NCI-H1694 treated with DMSO at 0.1 percent for 48 hours (cell line): ENCODE data around the gene PRDM12.

Source experiments
- DNase-seq: peaks from one replicate; lab custom pipeline; 2025; lab: John Stamatoyannopoulos, UW

Gene PRDM12

DNA sequence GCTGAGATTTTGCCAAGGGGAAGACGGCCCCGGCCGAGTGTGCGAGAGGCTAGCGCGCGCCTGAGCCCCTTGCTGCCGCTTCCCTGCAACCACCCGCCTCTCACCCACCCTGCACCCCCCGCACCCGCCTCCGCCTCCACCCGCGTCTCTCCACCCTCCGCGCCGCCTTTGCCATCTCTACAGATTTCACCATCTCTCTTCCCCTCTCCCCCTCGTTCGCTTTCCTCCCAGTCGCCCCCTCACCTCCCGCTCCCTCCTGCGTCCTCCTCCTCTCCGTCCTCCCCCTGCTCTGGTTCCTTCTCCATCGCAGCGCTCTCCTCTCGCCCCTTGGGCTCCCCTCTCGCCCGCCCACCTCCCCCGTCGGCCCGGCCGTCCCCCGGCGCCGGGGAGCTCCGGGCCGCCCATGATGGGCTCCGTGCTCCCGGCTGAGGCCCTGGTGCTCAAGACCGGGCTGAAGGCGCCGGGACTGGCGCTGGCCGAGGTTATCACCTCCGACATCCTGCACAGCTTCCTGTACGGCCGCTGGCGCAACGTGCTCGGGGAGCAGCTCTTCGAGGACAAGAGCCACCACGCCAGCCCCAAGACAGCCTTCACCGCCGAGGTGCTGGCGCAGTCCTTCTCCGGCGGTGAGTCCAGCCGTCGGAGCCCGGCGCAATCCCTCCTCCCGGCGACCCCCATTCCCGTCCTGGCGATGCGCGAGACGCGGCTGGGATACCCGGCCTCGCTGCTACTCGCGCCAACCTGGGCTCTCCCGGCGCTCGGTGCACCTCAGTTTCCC, at the start of gene PRDM12:
PRDM12 (plus strand) TSS at position 344 of the 778 bp plus-strand sequence; CDS start at position 404, 60 bp downstream.
- no peak for DNase-seq

DNA sequence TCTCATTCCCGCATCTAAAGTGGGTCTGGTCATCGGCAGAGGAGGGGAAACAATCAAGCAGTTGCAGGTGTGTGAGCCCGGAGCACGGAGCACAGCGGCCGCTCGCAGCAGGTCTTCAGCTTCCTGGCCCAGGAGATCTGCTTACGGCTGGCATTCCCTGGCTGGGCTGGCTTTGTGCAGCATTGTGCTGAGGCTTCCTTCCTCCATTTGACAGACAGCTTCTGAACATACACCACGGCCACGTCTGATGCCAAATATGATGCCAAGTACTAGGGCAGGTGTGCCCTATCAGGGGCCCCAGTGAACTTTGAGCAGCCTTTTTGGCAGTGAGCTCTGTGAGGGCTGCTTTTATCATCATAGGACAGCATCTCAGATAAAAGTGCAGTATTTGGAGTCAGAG, 47.9 kb upstream of the PRDM12 start:
- DNase-seq = no peak

DNA sequence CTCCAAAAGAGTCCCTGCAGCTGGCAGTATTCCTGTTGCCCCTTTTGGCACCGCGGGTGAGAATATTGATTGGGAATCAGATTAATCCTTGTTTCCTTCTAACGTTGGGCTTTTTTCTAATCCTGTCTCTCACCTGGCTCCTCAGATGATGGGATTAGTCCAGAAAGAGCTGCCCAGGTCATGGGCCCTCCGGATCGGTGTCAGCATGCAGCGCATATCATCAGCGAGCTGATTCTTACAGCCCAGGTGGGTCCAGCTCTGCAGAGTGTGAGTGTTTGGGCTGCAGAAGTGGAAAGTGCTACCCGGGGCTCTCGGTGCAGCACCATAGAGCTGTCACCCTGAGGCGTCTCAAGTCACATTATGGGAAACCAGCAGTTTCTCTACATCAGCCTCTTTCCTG, 40.9 kb upstream of the PRDM12 start:
- DNase-seq = no peak

DNA sequence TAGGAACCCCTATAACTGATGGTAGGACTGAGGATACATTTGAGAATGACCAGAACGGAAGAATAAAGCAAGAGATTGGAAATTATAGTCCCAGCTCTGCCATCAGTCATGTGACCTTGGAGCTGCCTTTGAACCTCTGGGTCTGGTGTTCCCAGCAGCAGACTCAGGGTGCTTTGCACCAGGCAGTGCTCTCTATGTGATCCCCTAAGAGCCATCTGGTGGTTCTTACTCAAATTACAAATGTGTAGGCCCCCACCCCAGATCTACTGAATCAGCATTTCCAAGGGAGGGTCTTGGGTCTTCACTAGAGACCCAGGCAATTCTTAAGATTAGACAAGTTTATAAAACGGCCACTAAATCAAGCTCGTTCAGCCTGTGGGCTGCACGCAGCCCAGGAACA, 40.2 kb upstream of the PRDM12 start:
- DNase-seq = no peak

DNA sequence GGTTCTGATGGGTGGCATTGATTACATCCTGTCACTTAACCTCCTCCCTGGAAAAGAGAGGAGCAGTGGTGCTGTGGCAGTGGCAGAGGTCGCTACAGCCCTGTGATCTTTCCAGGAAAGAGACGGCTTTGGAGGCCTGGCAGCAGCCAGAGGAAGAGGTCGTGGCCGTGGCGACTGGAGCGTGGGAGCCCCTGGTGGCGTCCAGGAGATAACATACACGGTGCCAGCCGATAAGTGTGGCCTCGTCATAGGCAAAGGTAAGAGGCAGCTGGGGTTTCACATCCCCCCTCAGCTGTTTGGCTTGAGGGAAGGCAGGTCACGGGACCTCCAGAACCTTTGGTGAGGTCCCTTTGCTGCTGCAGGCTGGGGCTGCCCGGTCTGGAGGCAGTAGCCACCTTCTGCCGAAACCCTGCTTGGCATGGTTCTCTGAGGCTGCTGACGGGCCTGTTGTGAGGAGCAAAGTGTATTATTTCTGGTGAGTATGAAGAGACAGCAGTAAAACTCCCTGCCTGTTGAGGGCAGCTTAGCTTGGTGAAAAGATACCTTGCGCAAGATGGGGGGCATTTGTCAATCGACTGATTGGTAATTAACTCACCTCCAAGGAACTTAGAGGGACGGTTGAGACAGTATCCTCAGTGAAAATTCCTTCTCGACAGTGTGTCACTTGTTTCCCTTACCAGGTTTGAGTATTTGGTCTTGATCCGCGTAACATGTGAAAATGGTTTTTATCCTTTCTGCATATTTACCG, 38.0 kb upstream of the PRDM12 start:
- DNase-seq = no peak

DNA sequence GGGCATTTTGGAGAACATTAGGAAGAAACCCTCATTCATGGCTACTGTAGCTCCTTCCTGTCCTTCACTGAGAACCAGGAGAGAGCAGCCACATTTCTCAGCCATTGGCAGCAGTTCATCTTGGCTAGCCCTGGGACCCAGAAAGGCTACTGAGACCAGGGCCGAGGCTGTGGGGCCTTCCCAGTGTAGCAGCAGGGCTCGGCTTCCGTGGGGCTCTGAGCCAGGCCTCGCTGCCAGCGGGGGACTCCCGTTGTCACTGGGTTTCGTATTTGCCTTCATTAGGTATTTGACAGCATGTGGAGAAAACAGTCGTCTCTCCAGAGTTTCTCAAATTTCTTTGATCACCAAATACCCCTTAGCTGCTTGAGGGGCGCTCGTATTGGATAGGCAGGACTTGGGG, 37.3 kb upstream of the PRDM12 start:
- DNase-seq = no peak

DNA sequence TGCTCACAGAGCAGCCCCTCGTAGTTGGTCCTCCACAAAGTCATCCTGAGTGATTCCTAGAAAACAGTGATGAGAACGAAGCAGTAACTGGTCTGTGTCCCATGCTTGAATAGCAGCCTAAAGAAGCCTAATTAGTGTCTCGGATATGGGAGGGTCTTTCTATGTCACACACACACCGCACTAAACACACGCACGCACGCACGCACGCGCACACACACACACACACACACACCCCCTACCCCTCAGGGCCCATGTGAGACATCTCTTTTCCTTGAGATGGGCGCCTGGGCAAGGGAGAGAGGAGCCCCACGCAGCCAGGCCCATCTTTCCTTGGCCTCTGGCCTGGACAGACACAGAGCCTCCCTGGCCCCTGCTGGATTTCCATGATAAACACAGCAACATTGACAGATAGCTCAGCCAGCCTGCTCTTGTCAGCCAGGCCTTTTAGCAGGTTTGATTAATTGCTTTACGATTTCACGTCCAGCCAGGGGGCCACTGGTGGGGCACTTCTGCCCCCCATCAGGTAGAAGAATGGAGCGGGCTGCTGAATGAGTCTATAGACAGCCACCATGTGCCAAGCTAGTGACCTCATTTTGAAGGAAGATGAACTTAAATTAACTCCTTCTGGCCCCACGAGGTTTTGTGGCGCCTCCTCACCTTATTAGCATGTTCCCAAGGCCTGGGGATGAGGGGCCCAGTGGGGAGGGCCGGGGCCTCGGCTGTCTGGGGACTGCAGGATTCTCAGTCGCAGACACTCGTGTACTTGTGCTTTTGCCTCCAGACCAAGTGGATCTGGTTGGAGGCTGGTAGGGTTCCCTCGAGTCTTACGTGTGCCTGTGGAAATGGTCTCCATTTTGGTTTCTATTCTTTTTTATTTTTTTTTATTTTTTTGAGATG, 36.2 kb upstream of the PRDM12 start:
- no peak for DNase-seq

DNA sequence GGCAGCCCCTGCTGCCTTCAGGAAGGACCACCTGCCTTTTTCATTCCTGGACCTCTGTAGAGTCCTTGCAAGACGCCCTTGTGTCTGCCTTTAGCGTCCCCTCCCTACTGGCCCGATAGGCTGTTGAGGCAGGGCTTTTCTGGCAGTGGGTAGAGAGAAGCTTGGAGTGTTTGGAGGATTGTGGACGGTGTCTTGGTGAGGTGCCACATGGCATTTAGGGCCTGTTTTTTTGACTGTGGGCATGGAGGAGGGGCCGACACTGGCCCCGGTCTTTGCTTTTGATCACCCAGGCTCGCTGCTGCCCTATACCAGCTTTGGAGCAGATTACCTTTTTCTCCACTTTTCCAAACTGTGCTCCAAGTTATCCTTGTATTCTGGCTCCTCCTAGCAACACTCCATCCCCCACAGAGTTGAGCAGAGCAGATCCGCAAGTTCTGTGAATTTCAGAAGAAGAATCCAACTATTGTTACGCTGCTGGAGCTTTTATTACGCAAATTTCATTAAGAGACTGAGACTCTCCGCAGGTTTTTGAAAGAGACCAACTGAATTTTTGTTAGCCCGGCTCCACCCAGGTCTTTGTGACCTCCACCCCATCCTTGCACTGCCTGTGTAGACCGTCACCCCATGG, 34.8 kb upstream of the PRDM12 start:
- DNase-seq = no peak

DNA sequence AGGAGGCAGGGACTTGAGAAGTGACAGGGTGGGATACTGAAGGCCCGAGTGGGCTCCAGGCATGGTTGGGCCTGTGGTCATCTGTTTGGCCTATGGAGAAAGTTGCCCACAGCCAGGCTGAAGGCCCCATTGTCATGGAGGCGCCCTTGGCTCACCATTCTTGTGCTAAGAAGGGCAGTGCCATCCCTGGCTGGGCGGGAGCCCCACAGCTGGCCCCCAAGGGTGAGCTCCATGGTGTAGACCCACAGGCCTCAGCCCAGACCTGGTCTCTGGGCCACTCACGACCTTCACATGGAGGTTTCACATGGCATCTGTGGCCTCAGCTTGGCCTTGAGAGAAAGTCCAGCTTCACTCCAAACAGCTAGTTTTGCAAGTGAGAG, 34.3 kb upstream of the PRDM12 start:
- no peak for DNase-seq

DNA sequence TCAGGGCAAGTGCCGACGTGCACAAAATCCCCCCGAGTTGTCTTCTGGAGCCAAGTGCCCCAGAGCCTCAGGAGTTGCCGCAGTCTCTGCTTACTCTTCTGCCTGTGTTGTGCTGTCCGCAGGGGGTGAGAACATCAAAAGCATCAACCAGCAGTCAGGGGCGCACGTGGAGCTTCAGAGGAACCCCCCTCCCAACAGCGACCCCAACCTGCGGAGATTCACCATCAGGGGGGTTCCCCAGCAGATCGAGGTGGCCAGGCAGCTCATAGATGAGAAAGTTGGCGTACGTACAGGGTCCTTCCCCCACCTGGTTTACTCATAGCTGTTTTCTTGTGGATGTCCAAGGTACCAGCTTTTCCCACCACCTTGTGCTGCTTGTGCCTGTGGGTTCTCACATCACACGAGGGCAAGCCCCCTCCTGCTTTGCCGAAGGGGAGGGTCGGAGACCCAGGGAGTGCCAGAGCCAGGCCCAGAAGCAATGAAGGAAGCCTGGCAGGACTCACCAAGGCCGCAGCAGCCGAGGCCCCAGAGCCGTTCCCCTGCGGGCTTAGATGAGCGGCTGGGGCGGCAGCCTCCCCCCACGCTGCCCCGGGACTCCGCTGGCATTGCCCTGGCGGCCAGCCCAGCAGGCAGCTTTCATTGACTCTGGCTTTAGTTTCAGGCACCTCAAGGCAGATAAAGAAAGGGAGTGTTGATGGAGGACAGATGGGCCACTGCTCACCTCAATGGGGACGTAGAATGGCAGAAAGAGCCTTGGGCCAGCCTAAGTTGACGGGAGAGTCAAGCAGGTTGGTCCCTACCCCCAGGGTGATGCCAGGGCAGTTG, 33.7 kb upstream of the PRDM12 start:
- no peak for DNase-seq

DNA sequence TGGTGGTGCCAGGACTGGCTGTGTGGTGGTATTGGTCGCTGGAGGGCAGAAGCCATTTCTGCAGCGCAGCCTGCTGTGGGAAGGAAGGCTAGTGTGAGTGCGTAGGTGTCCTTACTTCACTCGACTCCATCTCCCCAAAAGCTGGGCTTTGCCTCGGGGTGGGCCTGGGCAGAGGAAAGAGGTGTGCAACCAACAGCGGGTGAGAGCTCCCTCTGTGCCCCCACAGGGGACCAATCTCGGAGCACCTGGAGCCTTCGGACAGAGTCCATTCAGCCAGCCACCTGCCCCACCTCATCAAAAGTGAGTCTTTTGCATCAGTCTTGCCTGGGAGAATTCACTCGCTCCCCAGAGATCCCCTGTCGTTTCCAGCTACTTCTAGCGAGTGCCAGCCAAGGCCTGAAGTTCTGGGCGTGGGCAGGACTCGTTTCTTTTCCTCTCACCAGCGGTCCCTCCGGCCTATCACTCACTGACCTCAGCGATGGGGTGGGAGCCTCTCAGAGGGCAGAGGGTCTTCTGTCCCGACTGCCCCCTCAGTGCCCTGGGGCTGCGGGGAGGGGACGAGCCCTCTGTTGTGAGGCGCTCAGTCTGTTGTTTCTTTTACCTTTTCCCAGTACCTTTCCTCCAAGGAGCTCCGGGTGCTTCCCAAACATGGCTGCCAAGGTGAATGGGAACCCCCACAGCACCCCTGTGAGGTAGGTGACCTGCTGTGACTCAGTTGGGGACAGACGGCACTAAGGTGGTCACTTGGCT, 32.9 kb upstream of the PRDM12 start:
- no peak for DNase-seq

DNA sequence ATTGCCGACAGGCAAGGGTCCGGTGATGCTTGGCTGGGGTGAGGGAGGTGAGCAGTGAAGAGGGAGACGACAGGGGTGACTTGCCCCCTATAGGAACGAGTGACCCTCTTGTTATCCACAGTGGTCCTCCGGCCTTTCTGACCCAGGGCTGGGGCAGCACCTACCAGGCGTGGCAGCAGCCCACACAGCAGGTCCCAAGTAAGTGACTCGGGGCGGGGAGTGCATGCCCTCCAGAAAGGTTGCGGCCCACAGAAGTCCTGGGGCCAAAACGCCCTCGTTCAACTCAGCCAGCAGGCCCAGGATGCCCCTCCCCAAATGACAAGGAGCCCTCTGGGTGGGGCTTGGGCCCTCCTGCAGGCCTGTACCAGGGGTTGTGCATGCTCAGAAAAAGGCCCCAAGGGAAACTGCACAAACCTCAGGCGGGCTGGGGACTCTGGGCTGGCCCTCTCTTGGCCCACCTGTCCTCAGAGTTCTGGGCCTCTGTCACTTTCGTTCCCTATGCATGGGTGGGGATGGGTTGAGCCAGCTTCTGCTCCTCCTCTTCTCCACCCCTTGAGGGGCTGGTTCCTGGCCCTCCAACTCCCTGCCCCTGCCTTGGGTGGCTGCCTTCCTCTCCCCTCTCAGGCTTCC, 32.2 kb upstream of the PRDM12 start:
- DNase-seq = no peak

DNA sequence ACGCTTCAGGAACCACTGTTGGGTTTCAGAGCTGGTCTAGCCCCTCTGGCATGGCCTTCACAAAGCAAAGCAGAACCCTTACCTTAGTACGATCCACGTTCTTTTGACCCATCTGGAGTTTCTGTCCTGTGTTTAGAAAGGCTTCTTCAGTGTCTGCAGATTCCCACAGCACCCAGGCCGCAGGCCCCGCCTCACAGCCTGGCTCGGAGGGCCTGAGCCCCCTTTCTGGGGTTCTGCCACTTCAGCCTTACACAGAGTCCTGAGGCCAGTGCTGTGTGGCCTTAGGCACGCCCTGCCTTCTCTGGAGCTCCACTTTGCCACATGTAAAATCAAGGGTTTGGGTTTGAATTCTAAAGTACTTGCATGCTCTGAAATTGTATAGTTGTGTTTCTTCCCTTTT, 31.6 kb upstream of the PRDM12 start:
- DNase-seq = no peak

DNA sequence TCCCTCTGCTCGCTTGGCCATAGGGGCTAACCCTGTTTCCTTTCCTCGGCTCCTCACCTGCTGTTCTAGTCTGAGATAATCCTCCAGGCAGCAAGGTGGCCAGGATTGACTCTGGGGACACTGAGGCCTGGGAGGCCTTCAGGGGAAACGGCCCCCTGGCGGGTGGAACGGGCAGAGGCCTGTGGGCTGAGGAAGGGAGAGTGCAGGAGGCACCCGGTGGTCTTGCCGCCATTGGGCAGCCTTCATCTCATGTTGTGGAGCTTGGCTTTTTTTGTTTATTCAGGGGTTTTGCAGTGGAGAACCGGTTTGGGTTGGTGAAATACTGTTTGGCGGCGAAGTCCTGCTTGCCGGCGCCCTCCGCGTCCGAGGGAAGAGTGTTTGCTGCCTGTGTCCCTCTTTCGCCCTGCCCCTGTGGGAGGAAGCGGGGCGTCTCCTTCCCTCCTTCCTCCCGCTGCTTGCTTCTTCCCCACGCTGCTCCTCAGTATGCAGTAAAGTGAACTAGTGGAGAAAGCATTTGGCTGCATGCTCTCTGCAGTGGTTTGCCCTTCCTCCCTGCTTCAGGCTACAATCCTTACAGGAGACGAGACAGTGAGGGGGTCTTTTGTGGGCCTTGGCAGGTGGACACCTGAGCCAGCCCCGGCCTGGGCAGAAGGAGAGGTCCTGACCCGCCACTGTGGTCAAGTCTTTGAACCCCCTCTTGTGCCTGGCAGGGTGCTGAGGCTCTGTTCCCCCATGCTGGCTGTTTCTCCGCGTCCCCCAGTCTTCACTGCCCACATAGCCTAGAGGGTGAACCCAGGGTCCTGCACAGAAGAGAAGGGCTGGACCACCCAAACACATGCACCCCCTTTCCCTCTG, 30.8 kb upstream of the PRDM12 start:
- DNase-seq = no peak

DNA sequence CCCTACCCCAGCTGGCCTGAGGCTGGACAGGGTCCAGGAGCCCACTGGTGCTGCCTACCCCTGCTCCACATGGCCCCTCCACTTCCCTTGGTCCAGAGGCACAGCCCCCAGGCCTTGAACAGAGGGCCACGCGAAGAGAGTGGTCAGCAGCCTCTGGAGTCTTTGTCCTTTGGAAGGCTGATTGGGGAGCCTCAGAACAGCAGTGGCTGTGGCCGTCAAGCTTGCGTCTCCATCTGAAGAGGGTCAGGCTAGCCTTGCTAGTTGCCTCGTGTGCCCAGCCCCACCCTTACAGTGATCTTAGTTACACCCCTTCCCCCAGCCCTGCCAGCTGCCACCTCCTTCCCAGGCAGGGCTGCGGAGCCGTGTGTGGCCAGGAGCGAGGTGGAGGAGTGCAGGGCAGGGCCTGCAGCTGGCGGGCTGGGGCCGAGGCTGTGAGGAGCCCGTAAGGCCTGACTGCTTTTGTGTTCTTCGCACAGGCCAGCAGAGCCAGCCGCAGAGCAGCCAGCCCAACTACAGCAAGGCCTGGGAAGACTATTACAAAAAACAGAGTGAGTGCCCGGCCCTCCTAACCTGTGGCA, 30.1 kb upstream of the PRDM12 start:
- no peak for DNase-seq

DNA sequence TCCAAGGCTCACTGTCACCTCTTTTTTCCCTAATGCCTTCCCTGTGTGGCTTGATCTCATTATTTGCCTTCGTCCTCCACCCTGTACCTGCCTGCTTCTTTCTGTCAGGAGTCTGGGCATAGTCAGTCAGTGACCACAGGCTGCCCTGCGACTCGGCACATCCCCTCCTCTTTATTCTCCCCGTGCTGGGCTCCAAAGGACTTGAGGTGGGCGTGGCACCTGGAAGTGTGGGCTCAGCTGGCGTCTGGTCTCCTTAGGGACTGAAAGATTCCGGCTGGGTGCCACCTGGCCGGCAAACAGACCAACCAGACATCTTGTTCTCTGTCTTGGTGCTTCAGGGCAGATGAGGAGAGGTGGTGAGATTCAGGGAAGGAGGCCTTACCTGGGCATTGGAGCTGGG, 29.6 kb upstream of the PRDM12 start:
- DNase-seq = no peak

DNA sequence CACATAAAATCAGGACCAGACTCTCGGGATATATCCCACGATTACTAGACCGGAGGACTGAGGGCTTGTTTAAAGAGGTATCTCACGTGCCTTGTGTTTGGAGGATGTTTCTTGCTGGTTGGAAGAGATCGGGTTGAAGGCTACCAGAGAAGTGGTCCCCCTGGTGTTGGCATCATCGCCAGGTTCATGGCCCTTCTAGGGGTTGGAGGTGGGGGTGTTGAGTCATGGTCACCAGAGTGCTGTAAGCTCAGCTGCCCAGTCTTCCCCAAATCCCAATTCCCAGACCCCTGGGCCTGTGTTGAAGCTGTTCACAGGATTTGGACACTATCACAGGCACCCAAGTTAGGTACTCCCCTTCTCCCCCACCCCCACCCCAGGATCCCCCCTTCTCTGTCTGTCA, 29.1 kb upstream of the PRDM12 start:
- no peak for DNase-seq

DNA sequence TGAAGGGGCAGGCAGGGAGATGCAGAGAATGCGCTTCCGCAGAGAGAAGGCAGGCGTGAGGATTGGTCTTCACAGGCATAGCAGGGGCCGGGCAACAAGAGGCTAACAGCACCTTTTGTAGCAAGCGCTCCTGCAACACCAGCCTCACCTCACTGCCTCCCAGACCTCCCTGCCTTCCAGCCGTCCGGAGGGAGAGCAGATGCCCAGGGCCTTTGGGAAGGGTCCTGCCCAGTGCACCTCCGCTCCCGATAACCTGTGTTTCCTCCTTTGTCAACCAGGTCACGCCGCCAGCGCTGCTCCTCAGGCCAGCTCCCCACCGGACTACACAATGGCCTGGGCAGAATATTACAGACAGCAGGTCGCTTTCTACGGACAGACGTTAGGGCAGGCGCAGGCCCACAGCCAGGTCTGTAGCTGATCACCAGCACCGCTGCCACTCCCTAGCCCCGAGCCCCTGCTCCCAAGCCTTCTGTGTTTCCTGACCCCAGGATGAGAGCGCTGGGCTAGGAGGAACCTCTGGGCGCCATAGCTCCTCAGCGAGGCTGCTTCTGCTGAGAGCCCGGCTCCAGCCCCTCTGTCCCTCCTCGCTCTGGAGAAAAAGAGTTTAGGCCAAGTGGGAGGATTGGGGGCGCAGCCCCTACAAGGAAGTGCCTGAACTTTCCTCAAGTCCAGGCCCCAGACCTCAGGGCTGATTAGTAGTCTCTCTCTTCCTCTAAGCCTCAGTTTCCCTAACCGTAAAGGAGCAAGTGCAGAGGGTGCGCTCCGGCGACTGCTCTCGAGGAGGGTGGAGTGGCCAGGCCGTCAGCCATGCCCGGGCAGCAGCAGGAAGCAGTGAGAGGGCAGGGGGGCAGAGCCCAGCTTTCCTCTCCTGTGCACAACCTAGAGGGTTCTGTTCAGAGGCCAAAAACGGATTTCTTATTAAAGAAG, 28.4 kb upstream of the PRDM12 start:
- no peak for DNase-seq
